Stimulated activated memory B cell treated with anti-CD40 and anti-IgM and Interleukin-4, amounts not matched to agents 10 μg/mL and 1 μg/mL and 100 μg/mL, for 72 hours (primary cell): ENCODE results near the gene TMEM179B.

ENCODE experiments used
- ATAC-seq: fragments of 150-1000 bp; cut with Tn5 transposase; 2 replicates; pipeline ENCODE4 v1.10.0; 2021
- H3K27ac Mint-ChIP-seq: one replicate; pipeline ENCODE4 v1.8.0; 2022; ENCODE audit warnings: mild to moderate bottlenecking, mixed read lengths
- H3K27me3 Mint-ChIP-seq: one replicate; pipeline ENCODE4 v1.8.0; 2022; ENCODE audit warnings: mixed read lengths
- H3K36me3 Mint-ChIP-seq: one replicate; pipeline ENCODE4 v1.8.0; 2022; ENCODE audit warnings: mixed read lengths
- H3K4me1 Mint-ChIP-seq: one replicate; pipeline ENCODE4 v1.8.0; 2022; ENCODE audit warnings: mixed read lengths
- H3K4me3 Mint-ChIP-seq: one replicate; pipeline ENCODE4 v1.8.0; 2022; ENCODE audit warnings: mild to moderate bottlenecking, moderate library complexity, mixed read lengths
- H3K9me3 Mint-ChIP-seq: one replicate; pipeline ENCODE4 v1.8.0; 2022; ENCODE audit warnings: mixed read lengths

Gene TMEM179B

GRCh38 chr11:62839050-62839945 lies 52.1 kb downstream of the TMEM179B start, which contains the start of gene WDR74:
WDR74 (minus strand) TSS chr11:62839590; CDS start chr11:62839570, 20 bp downstream.
- no peak within 1 kb of the TSS for H3K27ac Mint-ChIP-seq
- no peaks in the 10 kb centered on the region for H3K27me3 Mint-ChIP-seq
- peaks cover 30% of the 10 kb centered on the region for H3K36me3 Mint-ChIP-seq
- no peak within 1 kb of the TSS for H3K4me3 Mint-ChIP-seq
- H3K4me1 Mint-ChIP-seq: peaks cover 20% of the 10 kb centered on the region
- no peaks in the 10 kb centered on the region for H3K9me3 Mint-ChIP-seq
- peak; percentile 76 for ATAC-seq
